ENCODE results near the gene PRMT3. TPM values are rescaled to one million over a fixed set of nuclear protein-coding genes. Genes with fewer than 3 reads are reported as not detected.
"Not testable (repeated sequence)": the region's sequence is repeated elsewhere in the genome, so short reads cannot be mapped to it uniquely, and the experiment has no call there.

The PRMT3 gene
- polyA plus RNA-seq, 1 donor (not counting 4 experiments of a cell fraction or from before 2014, with no cell fraction given): 29.4 TPM

- H3K9ac ChIP-seq (ENCODE audit: control insufficient read depth, extremely low read depth, insufficient read depth, low read length): no peak overlapping the region
- H3K27ac ChIP-seq (ENCODE audit: control insufficient read depth, insufficient read depth, low read length): no peak overlapping the region
- no peaks in the 10 kb centered on the region for H3K9me3 ChIP-seq (ENCODE audit: control insufficient read depth, low read depth, low read length)
- DNase-seq (ENCODE audit: low read depth, low spot score) (no peak), FAIRE-seq (no peak)
- H3K27me3 ChIP-seq (ENCODE audit: control insufficient read depth, extremely low read depth, insufficient read depth, low read length): no peaks in the 10 kb centered on the region
- H3K4me2 ChIP-seq (ENCODE audit: control insufficient read depth, extremely low read depth, insufficient read depth, low read depth, low read length): no peak overlapping the region
- no peaks in the 10 kb centered on the region for H3K9me1 ChIP-seq (ENCODE audit: control insufficient read depth, extremely low read depth, insufficient read depth, low read length)
- TF ChIP-seq EZH2 (IDR thresholded peaks at IDR 0.05; ENCODE audit: low read length): no peak
- H3K36me3 ChIP-seq (ENCODE audit: control insufficient read depth in 2 of 2, extremely low read depth in 1 of 2, insufficient read depth in 2 of 2, low read length in 2 of 2): peaks cover 0 to 5% of the 10 kb centered on the region in 2 experiments
- no peak overlapping the region for H3K4me3 ChIP-seq (ENCODE audit: control insufficient read depth in 2 of 3, extremely low read depth in 1 of 3, insufficient read depth in 2 of 3, low read depth in 1 of 3, low read length in 3 of 3)
- H3K4me1 ChIP-seq (ENCODE audit: control insufficient read depth, extremely low read depth, insufficient read depth, low read length): peaks cover 11% of the 10 kb centered on the region
- no peak overlapping the region for H2AFZ ChIP-seq (ENCODE audit: control insufficient read depth, low read length)
- no peaks in the 10 kb centered on the region for H3K79me2 ChIP-seq (ENCODE audit: control insufficient read depth, insufficient read depth, low read length)
- dilution Hi-C loops (cut with MboI; ENCODE audit: extremely low pct_ligation_motif_present, low sequenced_read_pairs): no loop called here
- no peaks in the 10 kb centered on the region for H4K20me1 ChIP-seq (ENCODE audit: control insufficient read depth, extremely low read depth, insufficient read depth, low read length)
Observed at GRCh38 chr11:20376162-20376730, 11.3 kb upstream of the PRMT3 start.

GRCh38 chr11:20385996-20386395 is 1.5 kb upstream of the PRMT3 start:
- H3K36me3 ChIP-seq (ENCODE audit: control insufficient read depth in 2 of 2, extremely low read depth in 1 of 2, insufficient read depth in 2 of 2, low read length in 2 of 2); H4K20me1 ChIP-seq (ENCODE audit: control insufficient read depth, extremely low read depth, insufficient read depth, low read length); H3K4me1 ChIP-seq (ENCODE audit: control insufficient read depth, extremely low read depth, insufficient read depth, low read length); dilution Hi-C loops (cut with MboI; ENCODE audit: extremely low pct_ligation_motif_present, low sequenced_read_pairs); H3K4me3 ChIP-seq (ENCODE audit: control insufficient read depth in 2 of 3, extremely low read depth in 1 of 3, insufficient read depth in 2 of 3, low read depth in 1 of 3, low read length in 3 of 3); H3K27me3 ChIP-seq (ENCODE audit: control insufficient read depth, extremely low read depth, insufficient read depth, low read length); H3K27ac ChIP-seq (ENCODE audit: control insufficient read depth, insufficient read depth, low read length); H3K9me3 ChIP-seq (ENCODE audit: control insufficient read depth, low read depth, low read length); H2AFZ ChIP-seq (ENCODE audit: control insufficient read depth, low read length); FAIRE-seq; DNase-seq (ENCODE audit: low read depth, low spot score); H3K4me2 ChIP-seq (ENCODE audit: control insufficient read depth, extremely low read depth, insufficient read depth, low read depth, low read length); H3K9me1 ChIP-seq (ENCODE audit: control insufficient read depth, extremely low read depth, insufficient read depth, low read length); H3K9ac ChIP-seq (ENCODE audit: control insufficient read depth, extremely low read depth, insufficient read depth, low read length): not testable (repeated sequence)
- H3K79me2 ChIP-seq (ENCODE audit: control insufficient read depth, insufficient read depth, low read length): peaks cover 15% of the 10 kb centered on the region

DNA sequence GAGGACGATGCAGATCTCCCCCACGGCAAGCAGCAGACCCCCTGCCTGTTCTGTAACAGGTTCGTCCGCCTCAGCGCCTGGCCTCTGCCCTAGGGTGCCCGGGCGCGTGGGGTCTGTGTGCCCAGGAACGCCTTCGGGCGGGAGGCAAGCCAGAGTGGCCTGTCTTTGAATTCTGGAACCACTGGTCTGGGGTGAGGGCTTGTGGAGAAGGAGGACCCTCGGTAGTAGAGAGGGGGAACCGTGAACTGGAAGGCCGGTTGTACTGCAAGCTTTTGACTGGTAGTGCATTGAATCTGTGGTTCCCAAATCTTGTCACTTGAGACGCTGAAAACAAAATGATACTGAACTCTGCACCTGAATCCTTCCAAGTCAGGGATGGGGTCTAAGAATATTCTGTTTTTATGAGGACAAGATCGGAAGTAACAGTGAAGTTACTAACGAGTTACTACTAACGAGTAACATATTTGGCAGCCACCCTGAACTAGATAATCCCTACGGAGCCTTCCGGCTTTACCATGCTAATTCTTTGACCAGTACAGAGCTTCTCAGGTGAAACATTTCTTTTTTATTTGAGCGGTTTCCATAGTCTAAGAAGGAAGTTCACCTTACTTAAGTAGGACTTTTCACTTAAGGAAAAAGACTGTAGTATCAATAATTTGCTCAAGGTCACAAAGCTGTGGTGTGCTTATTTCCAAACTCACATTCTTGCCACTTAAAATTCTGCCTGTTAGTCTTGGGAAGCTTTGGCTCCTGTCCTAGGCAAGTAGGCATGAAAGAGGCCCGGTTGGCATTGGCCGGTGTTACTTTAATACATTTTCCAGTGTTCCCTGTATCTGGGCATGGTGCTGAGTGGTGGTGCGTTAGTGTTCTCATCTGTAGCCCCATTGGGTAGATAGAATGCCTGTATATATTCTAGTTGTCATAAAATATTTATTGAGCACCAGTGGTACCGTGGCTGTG is 860 bp downstream of the PRMT3 start:
- no peak for TF ChIP-seq EZH2 (IDR thresholded peaks at IDR 0.05; ENCODE audit: low read length)
- no peak for TF ChIP-seq CTCF (optimal IDR thresholded peaks at IDR 0.05 in 1 of 3, IDR thresholded peaks at IDR 0.05 in 1 of 3, conservative IDR thresholded peaks at IDR 0.05 in 1 of 3; ENCODE audit: extremely low read depth in 1 of 3, insufficient read depth in 2 of 3, low read length in 3 of 3)
- Histone ChIP-seq H3K79me2 (ENCODE audit: control insufficient read depth, insufficient read depth, low read length) (peaks cover 15% of the 10 kb centered on the region), H3K4me3 (ENCODE audit: control insufficient read depth in 2 of 3, extremely low read depth in 1 of 3, insufficient read depth in 2 of 3, low read depth in 1 of 3, low read length in 3 of 3) (peak overlapping the region; percentile 74 to 98 (median 84)), H3K4me1 (ENCODE audit: control insufficient read depth, extremely low read depth, insufficient read depth, low read length) (peaks cover 5% of the 10 kb centered on the region), H4K20me1 (ENCODE audit: control insufficient read depth, extremely low read depth, insufficient read depth, low read length) (no peaks in the 10 kb centered on the region), H3K9ac (ENCODE audit: control insufficient read depth, extremely low read depth, insufficient read depth, low read length) (peak overlapping the region; percentile 98), H3K9me1 (ENCODE audit: control insufficient read depth, extremely low read depth, insufficient read depth, low read length) (no peaks in the 10 kb centered on the region), H3K27me3 (ENCODE audit: control insufficient read depth, extremely low read depth, insufficient read depth, low read length) (no peaks in the 10 kb centered on the region), H3K4me2 (ENCODE audit: control insufficient read depth, extremely low read depth, insufficient read depth, low read depth, low read length) (peak overlapping the region; percentile 87), H3K9me3 (ENCODE audit: control insufficient read depth, low read depth, low read length) (no peaks in the 10 kb centered on the region), H3K27ac (ENCODE audit: control insufficient read depth, insufficient read depth, low read length) (peak overlapping the region; percentile 92), H2AFZ (ENCODE audit: control insufficient read depth, low read length) (peak overlapping the region; percentile 89), H3K36me3 (ENCODE audit: control insufficient read depth in 2 of 2, extremely low read depth in 1 of 2, insufficient read depth in 2 of 2, low read length in 2 of 2) (peaks cover 0 to 7% of the 10 kb centered on the region in 2 experiments)
- no peak for DNase-seq (ENCODE audit: low read depth, low spot score)
- dilution Hi-C loops (cut with MboI; ENCODE audit: extremely low pct_ligation_motif_present, low sequenced_read_pairs): no loop called here
- no peak for FAIRE-seq
